ENCODE results near the gene KRTAP5-9.
"Not testable (repeated sequence)": the region's sequence is repeated elsewhere in the genome, so short reads cannot be mapped to it uniquely, and the experiment has no call there.

Gene KRTAP5-9

GRCh38 chr11:71572811-71573210 is 24.6 kb downstream of the KRTAP5-9 start:
- Histone ChIP-seq H3K4me2 (ENCODE audit: low read length) (no peak overlapping the region), H3K4me1 (ENCODE audit: insufficient read depth, low read length, severe bottlenecking) (no peaks in the 10 kb centered on the region), H3K9me2 (ENCODE audit: low read depth, low read length) (no peaks in the 10 kb centered on the region), H4K20me1 (ENCODE audit: insufficient read depth, low read length) (no peaks in the 10 kb centered on the region), H3K27ac (ENCODE audit: low read depth, low read length, poor library complexity, severe bottlenecking) (no peak overlapping the region), H3K79me2 (ENCODE audit: insufficient read depth, low read length) (no peaks in the 10 kb centered on the region), H2AFZ (ENCODE audit: low read length) (no peak overlapping the region), H3K27me3 (ENCODE audit: insufficient read depth, low read length) (peaks cover 5% of the 10 kb centered on the region; the same call in 1 of the 2 replicates), H3K9ac (ENCODE audit: low read length) (no peak overlapping the region), H3K9me3 (ENCODE audit: low read length) (no peaks in the 10 kb centered on the region), H3K36me3 (ENCODE audit: insufficient read depth, low read length) (no peaks in the 10 kb centered on the region), H3K4me3 (ENCODE audit: low read depth, low read length, poor library complexity, severe bottlenecking) (no peak overlapping the region), H3F3A (ENCODE audit: insufficient read depth, low read length) (no peaks in the 10 kb centered on the region)
- TF ChIP-seq EZH2 (IDR thresholded peaks at IDR 0.05; ENCODE audit: borderline replicate concordance, low read length) (no peak), CTCF (IDR thresholded peaks at IDR 0.05; ENCODE audit: low read length) (no peak)

GRCh38 chr11:71574418-71574817 is 26.2 kb downstream of the KRTAP5-9 start:
- Histone ChIP-seq H3K27ac (ENCODE audit: low read depth, low read length, poor library complexity, severe bottlenecking) (no peak overlapping the region), H3F3A (ENCODE audit: insufficient read depth, low read length) (no peaks in the 10 kb centered on the region), H3K27me3 (ENCODE audit: insufficient read depth, low read length) (peaks cover 5% of the 10 kb centered on the region; the same call in 1 of the 2 replicates), H3K79me2 (ENCODE audit: insufficient read depth, low read length) (no peaks in the 10 kb centered on the region), H3K4me2 (ENCODE audit: low read length) (no peak overlapping the region), H3K36me3 (ENCODE audit: insufficient read depth, low read length) (no peaks in the 10 kb centered on the region), H3K9me3 (ENCODE audit: low read length) (no peaks in the 10 kb centered on the region), H3K4me3 (ENCODE audit: low read depth, low read length, poor library complexity, severe bottlenecking) (no peak overlapping the region), H3K4me1 (ENCODE audit: insufficient read depth, low read length, severe bottlenecking) (no peaks in the 10 kb centered on the region), H2AFZ (ENCODE audit: low read length) (no peak overlapping the region), H4K20me1 (ENCODE audit: insufficient read depth, low read length) (no peaks in the 10 kb centered on the region), H3K9ac (ENCODE audit: low read length) (no peak overlapping the region), H3K9me2 (ENCODE audit: low read depth, low read length) (no peaks in the 10 kb centered on the region)
- TF ChIP-seq CTCF (IDR thresholded peaks at IDR 0.05; ENCODE audit: low read length), result no peak
- TF ChIP-seq EZH2 (IDR thresholded peaks at IDR 0.05; ENCODE audit: borderline replicate concordance, low read length), result no peak

GRCh38 chr11:71575723-71576424 is 27.7 kb downstream of the KRTAP5-9 start:
- no peak overlapping the region for H3K4me2 ChIP-seq (ENCODE audit: low read length)
- no peak overlapping the region for H3K27ac ChIP-seq (ENCODE audit: low read depth, low read length, poor library complexity, severe bottlenecking)
- TF ChIP-seq CTCF (IDR thresholded peaks at IDR 0.05; ENCODE audit: low read length) (no peak), EZH2 (IDR thresholded peaks at IDR 0.05; ENCODE audit: borderline replicate concordance, low read length) (no peak)
- no peaks in the 10 kb centered on the region for H3K79me2 ChIP-seq (ENCODE audit: insufficient read depth, low read length)
- H2AFZ ChIP-seq (ENCODE audit: low read length), result no peak overlapping the region
- no peak overlapping the region for H3K9ac ChIP-seq (ENCODE audit: low read length)
- H3K36me3 ChIP-seq (ENCODE audit: insufficient read depth, low read length), result no peaks in the 10 kb centered on the region
- no peaks in the 10 kb centered on the region for H3K9me3 ChIP-seq (ENCODE audit: low read length)
- H3K27me3 ChIP-seq (ENCODE audit: insufficient read depth, low read length), result peaks cover 5% of the 10 kb centered on the region; the same call in 1 of the 2 replicates
- H3K4me3 ChIP-seq (ENCODE audit: low read depth, low read length, poor library complexity, severe bottlenecking), result no peak overlapping the region
- H3K4me1 ChIP-seq (ENCODE audit: insufficient read depth, low read length, severe bottlenecking), result no peaks in the 10 kb centered on the region
- no peaks in the 10 kb centered on the region for H3K9me2 ChIP-seq (ENCODE audit: low read depth, low read length)
- no peaks in the 10 kb centered on the region for H4K20me1 ChIP-seq (ENCODE audit: insufficient read depth, low read length)
- no peaks in the 10 kb centered on the region for H3F3A ChIP-seq (ENCODE audit: insufficient read depth, low read length)

GRCh38 chr11:71576688-71577465 is 28.7 kb downstream of the KRTAP5-9 start:
- H2AFZ ChIP-seq (ENCODE audit: low read length); H3K27me3 ChIP-seq (ENCODE audit: insufficient read depth, low read length); H3K27ac ChIP-seq (ENCODE audit: low read depth, low read length, poor library complexity, severe bottlenecking); H3K79me2 ChIP-seq (ENCODE audit: insufficient read depth, low read length); H3K9me3 ChIP-seq (ENCODE audit: low read length); H3K4me3 ChIP-seq (ENCODE audit: low read depth, low read length, poor library complexity, severe bottlenecking); H3K9me2 ChIP-seq (ENCODE audit: low read depth, low read length); H3K9ac ChIP-seq (ENCODE audit: low read length); H3F3A ChIP-seq (ENCODE audit: insufficient read depth, low read length); H3K4me2 ChIP-seq (ENCODE audit: low read length); H3K36me3 ChIP-seq (ENCODE audit: insufficient read depth, low read length); H4K20me1 ChIP-seq (ENCODE audit: insufficient read depth, low read length); H3K4me1 ChIP-seq (ENCODE audit: insufficient read depth, low read length, severe bottlenecking): not testable (repeated sequence)
